Stimulated activated CD8-positive, alpha-beta memory T cell treated with anti-CD3 and anti-CD28 coated beads, Interleukin-12 subunit alpha, Interleukin-12 subunit beta, amount 100 ng/mL, for 1 hour (primary cell): ENCODE measurements around the gene TXNRD1.
"Not testable (repeated sequence)": the region's sequence is repeated elsewhere in the genome, so short reads cannot be mapped to it uniquely, and the experiment has no call there.

Experiments
- DNase-seq: peaks from one replicate; pipeline ENCODE4 v3.0.0-alpha.2; 2020; ENCODE audit warnings: low read depth

The TXNRD1 gene

DNA sequence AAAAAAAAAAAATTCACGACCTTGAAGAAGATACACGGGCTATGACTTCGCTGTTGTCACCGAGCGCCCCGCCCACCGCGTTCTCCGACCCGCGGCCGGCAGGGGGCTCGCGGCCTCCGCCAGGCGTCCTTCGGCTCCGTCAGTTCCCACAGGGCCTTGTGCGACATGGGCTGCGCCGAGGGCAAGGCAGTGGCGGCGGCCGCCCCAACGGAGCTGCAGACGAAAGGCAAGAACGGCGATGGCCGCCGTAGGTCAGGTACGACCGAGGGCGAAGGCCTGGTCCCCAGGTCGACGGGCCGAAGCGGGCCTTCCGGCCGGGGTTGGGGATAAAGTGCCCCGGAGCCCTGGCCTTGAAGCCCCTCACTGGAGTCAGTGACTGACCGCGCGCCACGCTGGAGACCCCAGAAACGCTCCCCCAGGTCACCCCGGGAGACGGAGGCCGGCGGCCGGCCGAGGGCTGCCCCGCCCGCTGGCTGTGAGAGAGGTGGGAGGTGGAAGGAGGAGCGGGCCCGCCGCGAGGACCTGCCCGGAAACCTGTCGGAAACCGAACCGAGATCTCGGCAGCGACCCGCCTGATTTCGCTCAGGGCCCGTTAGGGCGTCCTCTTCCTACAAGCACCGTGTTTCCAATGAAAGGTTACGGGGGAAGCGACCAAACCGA is at the start of gene TXNRD1:
Gene TXNRD1 (plus strand): TSS at position 142 of the 660 bp plus-strand sequence. CDS start 24 bp downstream, at position 166.
- DNase-seq = peak; percentile 76

DNA sequence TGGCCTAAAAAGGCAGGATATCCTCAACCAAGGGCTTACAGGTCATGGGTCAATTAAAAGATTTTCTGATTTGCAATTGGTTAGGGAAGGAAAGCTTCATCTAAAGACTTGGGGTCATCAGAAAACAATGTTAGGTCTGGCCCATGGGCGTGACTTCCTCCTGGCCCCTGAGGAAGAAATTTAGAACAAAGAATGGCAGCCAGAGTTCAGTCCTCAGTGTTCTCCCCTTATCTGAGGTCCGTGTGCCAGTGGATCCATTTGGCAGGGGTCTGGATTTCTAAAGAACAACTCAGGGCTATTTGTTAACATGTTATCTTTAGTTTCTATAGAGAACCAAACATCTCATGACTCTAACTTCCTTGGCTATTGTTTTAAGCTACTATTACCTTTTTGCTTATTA is 49.8 kb upstream of the TXNRD1 start:
- DNase-seq = no peak

DNA sequence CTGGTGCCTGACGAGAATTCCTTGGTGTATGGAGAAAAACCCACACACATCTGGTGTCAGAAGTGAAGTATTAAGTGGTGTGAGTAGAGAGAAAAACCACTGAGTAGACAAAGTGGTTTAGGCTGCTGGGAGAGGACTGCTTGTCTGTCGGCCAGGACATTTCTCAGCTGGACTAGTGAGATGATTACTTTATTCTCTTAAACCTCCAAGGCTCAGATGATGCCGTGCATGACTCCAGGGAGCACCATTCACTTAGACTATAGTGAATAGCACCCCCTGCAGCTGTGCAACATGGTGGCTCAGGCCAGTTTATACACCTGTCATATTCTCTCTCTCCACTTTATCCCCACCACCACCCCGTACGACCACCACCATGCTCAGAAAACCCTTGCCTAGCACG is 49.1 kb upstream of the TXNRD1 start:
- no peak for DNase-seq

DNA sequence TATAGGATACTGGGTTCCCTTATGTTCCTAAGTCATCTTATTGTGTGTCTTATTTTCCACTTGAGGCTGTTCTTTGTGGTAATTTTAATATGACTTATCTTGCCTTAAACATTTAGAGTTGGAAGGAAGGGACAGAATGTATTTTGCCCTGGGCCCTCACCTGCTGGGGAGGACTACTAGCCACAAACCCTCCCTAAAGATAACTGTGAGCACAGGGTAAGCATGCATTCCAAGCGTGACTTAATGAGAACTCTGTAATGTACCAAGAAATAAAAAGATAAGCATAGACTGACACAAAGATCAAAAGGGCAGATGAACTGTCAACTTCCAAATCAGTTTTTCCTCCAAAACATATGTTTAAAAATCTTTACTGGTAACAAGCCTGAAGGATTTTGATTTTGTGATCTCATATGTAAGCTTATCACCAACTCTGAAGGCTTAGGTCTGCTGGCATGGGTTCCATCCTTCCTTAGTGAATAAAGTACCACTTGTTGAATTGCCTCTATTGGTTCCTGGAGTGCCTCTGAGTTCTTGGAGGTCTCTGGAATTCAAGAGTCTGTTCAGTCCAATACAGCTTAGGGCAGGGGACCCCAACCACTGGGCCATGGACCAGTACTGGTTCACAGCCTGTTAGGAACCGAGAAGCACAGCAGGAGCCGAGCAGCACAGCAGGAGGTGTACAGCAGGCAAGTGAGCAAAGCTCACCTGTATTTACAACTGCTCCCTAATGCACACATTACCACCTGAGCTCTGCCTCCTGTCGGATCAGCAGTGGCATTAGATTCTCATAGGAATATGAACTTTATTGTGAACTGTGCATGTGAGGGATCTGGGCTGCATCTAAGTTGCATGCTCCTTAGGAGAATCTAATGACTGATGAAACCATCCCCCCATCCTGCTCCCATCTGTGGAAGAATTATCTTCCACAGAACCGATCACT is 47.8 kb upstream of the TXNRD1 start:
- DNase-seq = no peak

DNA sequence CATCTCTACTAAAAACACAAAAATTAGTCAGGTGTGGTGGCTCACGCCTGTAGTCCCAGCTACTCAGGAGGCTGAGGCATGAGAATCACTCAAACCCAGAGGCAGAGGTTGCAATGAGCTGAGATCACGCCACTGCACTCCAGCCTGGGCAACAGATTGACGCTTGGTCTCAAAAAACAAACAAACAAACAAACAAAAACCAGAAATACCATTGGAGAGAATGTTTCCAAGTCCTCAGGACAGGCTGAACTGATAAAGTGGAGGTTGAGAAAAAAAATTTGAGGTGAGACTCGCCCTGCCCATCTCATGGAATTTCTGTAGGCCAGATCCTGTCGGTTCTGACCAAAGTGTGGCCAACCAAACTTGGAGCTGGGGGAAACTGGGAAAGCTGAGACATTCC is 47.0 kb upstream of the TXNRD1 start:
- DNase-seq = no peak

DNA sequence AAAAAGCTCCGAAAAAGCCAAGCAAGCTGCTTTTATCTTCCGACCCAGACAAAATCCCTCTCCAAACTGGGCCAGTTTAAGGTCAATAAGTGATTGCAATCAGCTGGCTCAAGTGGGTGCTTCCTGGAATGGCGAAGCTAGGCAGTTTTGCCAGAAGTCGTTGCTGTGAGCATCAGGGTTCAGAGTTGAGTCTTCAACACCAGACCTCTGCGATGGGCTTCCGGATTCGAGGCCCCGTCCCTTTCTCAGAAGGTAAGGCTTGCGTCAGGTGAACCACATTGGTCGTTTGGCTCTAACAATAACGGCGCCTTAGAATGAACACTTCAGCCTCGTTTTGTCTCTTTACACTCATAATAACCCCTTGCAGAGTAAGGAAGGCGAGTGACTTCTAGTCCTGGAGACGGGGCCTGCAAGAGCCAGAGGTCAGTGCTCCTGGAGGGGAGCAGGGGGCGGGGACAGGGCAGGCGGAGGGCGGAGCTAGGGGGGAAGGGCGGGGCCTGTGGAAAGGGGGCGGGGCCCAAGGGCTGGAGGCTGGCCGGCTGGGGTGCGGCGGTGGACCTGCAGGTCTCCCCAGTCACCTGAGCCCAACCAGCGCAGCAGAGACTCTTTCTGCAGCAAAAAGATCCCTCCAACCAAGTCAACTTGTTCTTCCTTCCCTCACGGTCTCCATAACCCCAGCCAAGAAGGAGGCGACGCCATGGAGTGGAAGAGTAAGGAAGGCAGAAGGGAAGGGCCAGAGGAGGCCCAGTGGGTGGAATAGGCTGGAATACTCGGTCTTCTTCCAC is 43.6 kb upstream of the TXNRD1 start:
- no peak for DNase-seq

DNA sequence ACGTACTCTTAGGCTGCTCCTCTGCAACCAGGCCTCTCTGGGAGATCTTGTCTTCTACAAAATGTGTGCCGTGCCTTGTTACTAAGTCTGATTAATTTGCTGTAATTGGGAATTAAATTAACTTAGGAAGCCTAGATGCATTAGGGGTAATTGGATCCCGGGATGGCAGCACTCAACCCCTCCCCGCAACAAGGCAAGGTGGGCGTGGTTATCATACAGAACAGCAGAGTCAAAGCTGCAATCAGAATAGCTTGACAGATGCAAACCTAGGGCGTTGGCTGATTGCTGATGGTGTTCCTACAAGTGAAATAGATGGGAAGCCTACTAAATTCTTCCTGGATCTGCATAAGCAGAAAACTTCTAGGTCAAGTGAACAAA is 43.0 kb upstream of the TXNRD1 start:
- no peak for DNase-seq

DNA sequence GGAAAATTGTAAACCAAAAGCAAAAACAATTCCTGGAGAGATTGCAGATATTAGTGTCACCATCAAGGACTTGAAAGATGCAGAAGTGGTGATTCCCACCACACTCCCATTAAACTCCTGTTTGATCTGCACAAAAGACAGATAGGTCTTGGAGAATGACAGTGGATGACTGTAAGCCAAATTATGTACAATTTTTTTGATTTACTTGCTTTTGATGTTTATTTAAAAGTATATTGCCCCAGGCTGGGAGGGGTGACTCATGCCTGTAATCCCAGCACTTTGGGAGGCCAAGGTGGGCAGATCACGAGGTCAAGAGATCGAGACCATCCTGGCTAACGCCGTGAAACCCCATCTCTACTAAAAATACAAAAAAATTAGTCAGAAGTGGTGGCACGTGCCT is 41.8 kb upstream of the TXNRD1 start:
- not testable (repeated sequence) for DNase-seq

DNA sequence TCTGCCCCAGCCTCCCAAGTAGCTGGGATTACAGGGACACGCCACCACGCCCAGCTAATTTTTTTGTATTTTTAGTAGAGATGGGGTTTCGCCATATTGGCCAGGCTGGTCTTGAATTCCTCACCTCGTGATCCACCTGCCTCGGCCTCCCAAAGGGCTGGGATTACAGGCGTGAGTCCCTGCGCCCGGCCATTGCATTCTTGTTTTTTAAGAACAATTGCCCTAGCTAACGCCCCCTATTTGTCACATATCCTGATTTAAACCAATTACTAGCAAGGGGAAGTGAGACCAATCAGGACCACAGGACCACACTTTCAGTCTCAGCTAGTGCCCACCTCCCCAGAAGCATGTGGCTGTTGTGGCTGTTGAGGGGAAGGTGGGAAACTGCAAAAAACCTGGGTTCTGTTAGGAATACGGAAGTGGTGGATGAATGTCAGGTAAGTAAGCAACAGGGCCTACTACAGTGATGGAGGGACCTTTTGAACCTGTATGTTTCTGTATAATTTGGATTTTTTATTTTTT is 39.8 kb upstream of the TXNRD1 start:
- DNase-seq = no peak

DNA sequence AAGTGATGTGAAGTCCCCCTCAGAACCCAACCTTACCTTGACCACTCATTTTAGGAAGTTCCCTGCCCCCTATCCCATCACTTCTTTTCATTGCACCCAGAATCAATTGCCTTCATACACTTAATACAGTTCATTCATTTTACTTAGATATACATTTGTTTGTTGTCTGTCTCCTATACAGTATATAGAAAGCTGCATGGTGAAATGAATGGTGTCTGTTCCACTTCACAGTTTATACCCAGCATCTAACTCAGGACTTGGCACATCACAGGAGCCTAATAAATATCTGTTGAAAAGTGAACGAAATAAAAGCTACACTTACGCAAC is 38.3 kb upstream of the TXNRD1 start:
- no peak for DNase-seq

DNA sequence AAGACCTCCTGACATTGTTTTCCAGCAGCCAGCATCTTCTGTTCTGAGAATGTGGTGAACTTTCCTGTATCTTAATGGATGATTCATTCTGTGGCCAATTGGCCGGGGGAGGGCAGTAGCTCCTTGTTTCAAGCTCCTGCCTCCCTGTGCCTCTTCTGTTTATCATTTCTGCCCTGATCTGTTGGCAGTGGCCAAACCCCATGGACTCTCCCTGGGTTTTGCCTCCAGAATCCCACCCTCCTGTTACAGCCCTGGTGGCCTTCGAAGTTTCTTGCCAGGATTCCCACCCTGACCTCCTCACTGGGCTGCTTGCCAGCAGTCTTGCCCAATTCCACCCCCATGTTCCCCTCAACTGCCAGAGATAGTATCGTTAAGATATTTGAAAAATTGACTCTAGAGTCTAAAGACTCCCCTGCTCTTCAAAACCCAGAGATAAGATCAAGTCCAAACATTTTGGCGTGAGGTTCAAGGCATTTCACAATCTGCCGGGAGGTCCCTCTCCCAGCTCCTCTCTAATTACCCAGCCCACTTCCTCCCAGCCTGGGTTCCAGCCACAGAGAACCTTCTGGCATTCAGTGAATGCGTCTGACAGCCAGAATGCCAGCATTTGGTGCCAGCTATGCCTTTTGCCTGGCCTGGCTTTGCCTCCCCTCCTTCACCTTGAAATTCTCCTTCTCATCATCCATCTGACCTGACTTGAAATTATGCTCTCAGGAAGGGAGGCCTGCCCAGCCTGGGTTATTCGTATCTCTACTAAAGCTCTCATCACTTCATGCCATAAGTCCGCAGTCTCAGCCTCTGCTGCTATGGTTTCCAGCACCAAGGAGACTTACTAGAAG is 37.7 kb upstream of the TXNRD1 start:
- DNase-seq = no peak

DNA sequence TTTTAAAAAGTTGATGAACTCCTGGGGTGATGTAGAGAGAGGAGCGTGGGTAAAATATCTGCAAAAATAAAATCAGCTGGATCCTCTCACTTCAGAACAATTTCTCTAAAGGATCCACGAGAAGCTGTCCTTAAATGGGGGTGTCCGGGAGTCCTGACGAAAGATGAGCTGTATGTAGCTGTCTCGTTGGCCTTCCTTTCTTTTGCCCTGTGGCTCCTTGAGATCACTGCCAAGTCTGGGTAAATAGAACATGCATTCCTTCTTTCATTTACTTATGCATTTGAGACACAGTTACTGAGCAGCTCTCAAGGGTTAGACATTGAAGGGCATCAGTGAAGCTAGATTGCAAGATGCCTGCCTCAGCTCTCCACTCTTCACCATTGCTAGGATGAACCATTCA is 35.2 kb upstream of the TXNRD1 start:
- DNase-seq = no peak

DNA sequence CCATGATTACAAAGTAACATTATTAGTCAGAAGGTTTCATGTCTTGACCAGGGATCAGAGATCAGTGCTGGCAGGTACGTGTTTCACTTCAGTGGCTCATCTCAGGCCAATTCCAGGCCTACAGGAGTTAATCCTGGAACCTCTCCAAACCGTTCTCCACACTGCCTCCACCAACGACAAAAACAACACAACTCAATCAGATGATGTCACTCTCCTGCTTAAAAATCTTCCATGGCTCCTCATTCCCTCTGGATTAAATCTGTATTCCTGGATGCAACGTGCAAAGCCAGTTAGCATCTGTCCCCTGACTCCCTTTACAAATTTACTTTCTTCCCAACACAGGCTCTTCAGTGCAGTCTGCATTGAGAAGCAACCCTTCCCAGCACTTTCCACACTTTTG is 34.3 kb upstream of the TXNRD1 start:
- no peak for DNase-seq

DNA sequence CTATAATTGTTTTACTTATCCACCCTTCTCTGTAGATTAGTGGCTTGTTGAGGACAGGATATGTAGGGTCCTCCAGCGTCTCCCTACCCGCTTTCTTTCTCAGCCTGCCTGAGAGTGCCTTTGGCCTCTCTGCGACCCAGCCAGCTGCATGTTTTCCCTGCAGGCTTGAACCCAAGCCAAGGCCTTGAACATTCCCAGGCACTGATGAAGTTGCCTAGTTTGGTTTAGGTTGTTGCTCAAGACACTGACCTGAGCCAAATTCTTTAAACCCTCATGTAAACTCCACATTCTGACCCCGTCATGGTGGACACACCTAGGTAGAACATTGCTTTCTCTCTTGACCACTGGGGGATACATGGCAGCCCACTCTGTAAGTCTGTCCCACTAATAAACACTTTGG is 33.4 kb upstream of the TXNRD1 start:
- DNase-seq = no peak

DNA sequence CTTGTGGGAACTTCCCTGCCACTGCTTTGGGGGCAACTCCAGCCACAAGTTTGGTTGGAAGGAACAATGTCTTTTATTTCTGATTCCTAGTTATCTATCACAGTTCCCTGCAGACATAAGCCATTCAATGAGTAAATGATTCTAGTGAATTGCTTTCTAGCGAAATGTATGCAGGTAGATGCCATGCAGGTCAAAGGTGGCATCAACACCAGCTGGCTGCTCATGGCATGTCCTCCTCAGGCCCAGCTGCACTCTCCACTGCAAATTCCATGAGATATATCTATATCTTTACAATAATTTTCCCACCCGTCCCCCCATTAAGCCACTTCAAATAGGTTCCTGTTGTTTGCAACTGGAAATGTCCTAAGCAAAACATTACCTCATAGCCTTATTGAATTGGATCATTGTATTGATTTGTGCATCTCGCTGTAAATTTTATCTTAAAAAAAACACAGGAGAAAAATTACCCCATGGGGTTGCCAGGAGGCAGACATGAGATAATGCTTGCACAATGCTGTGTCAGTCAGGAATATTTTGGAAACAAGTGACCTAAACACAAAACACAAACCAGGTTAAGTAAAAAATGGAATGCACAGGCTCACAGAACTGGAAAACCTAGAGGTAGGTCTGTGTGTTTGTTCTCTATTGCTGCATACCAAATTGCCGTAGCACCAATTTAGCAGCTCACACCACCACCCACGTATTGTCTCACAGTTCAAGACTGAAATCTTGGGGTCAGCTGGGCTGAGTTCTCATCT is 32.8 kb upstream of the TXNRD1 start:
- DNase-seq = no peak

DNA sequence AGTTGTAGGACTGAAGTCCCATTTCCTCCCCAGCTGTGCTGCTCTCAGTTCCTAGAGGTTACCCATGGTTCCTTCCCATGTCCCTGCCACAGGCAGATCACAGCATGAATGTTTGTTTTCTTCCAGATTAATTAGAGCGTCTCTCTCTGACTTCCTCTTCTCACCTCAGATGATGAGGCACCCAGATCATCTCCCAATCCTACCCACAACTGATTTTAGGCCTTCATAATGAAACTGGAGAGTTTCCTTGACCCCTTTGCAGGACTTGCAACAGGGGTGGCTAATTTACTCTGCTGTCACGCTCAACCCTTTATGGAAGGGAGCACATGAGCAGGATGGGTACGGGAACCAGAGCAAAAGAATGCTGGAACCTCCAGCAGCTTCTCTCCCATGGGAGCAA is 32.1 kb upstream of the TXNRD1 start:
- no peak for DNase-seq

DNA sequence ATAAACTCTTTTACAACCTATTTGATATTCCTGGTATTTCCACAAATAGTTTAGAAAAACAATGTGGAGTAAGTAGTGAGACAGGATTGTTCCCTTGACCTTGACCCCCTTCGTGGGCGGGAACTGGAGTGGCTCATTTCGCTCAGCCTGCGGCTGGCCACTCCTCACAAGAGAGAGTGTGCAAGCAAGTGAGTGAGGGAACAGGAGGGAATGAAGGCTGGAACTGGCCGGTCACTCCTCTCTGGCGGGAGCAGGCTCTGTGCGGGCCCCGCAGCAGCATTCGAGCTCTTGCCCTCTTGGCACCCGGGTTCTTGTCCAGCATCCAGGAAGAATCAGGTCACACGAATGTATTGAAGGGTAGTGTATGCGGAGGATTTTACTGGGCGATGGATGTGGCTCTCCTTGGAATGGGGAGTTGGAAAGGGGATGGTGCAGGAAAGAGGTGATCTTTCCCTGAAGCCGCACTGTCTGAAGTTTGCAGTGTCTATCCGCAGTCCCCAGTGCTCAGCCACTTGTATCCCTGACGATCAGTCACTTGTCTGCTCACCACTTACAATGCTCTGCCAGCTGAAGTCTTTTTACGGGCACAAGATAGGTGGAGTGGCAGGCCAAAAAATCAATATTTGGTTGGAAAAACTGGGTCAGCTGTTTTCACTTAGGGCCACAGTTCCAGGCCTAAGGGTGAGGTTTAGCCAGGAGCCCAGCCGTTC is 28.0 kb upstream of the TXNRD1 start:
- no peak for DNase-seq

DNA sequence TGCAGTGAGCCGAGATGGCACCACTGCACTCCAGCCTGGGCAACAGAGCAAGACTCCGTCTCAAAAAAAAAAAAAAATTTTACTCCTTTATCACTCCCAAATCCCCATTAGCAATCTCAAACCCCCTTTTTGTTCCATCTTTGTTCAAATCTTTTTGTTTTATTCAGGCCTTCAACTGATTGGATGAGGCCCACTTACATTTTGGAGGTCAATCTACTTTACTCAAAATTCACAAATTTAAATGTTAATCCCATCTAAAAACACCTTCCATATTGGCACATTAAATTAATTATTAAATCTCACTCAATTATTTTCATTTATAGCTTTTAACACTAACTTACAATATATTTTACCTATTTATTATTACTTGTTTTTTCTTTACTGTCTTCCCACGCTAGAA is 27.0 kb upstream of the TXNRD1 start:
- no peak for DNase-seq

DNA sequence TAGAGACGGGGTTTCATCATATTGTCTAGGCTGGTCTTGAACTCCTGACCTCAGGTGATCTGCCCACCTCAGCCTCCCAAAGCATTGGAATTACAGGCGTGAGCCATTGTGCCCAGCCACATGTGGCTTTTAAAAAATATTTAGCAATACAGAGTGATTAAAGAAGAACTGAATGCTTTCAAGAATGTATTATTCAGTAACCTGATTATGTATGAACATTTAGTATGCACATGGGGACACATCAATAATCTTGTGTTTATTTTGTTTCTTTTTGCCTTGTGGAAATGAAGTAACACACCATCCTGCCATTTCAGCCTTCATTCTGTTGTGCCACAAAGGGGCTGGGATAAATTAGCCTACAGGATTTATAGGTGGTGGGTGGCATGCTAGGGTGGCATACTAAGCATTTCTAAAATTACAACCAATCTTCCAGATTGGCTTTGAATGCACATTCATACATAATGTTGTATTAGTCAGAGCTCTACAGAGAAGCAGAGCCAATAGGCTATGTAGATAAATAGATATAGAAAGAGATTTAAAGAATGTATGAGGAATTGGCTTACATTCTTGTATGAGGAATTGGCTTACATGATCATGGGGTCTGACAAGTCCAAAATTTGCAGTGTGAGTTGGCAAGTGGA is 25.5 kb upstream of the TXNRD1 start:
- no peak for DNase-seq

DNA sequence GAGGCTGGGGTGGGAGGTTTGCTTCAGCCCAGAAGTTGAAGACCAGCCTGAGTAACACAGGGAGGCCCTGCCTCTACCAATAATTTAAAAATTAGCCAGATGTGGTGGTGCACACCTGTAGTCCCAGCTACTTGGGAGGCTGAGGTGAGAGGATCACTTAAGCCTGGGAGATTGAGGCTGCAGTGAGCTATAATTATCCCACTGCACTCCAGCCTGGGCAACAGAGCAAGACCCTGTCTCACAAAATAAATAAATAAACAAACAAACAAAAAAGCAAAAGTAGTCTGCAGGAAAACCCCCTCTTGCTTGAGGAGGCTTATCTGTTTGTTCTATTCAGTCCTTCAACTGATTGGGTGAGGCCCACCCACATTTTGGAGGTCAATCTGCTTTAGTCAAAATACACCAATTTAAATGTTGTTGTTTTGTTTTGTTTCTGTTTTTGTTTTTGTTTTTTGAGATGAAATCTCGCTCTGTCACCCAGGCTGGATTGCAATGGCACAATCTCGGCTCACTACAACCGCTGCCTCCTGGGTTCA is 24.9 kb upstream of the TXNRD1 start:
- DNase-seq = no peak
